GM15510 (cell line): ENCODE results near the gene LKAAEAR1.

Source experiments
- POLR2A ChIP-seq: IDR thresholded peaks from 3 replicates; pipeline ENCODE4 v1.6.1; 2011; ENCODE audit warnings: borderline replicate concordance; ENCODE audit not compliant: insufficient read length; ENCODE audit errors: extremely low read depth

LKAAEAR1 gene

DNA sequence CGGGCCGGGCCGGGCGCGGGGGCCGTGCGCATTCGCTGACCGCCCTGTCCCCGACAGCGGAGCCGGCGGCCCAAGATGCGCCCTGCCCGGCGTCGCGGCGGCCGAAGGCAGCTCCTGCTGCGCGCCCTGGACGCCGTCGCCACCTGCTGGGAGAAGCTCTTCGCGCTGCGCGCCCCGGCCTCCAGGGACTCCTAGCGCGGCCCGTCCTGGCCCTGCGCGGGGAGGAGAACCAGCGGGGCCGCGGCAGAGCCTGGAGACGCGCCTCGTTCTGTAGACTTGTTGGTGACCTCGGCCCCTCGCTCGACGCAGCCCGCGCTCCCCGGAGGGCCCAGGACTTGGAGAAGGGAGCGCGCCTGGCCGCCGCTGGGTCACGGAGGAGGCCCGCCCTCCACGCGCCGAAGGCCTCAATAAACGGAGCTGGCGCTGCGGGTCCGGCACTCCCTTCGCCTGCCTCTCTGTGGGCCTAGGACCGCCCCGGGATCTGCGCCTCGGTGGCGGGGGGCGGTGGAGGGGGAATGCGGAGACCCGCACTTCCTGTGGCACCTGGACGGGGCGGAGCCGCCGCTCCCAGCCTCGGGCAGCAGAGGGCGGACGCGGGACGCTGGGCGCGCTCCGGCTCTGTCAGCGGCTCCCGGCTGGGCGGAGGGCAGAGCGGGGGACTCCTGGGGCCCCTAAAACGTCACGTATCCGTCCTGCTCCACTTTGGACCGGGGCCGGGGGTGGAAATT is 45.5 kb downstream of the LKAAEAR1 start:
- TF ChIP-seq POLR2A, result peak; percentile 12

DNA sequence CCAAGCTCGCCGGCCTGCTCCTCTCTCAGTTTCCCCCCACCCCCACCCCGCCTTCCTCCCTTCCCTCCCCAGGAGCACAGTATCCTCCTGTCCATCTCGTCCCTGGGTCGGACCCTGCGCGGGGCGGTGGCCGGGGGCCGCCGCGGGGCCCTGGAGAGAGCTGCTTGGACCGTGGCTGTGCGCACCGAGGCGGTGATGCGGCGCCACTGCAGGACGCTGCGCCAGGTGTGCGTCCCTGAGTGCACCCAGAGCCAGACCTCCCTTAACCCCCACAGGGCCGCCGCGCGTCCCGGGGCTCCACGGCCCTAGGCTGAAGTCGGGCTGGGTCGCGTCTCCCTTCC is 46.0 kb downstream of the LKAAEAR1 start:
- no peak for TF ChIP-seq POLR2A

- no peak for TF ChIP-seq POLR2A
Measured at GRCh38 chr20:64037498-64038213, 46.5 kb downstream of the LKAAEAR1 start.

- TF ChIP-seq POLR2A, result no peak
Measured at GRCh38 chr20:64037199-64037497, 47.0 kb downstream of the LKAAEAR1 start.

DNA sequence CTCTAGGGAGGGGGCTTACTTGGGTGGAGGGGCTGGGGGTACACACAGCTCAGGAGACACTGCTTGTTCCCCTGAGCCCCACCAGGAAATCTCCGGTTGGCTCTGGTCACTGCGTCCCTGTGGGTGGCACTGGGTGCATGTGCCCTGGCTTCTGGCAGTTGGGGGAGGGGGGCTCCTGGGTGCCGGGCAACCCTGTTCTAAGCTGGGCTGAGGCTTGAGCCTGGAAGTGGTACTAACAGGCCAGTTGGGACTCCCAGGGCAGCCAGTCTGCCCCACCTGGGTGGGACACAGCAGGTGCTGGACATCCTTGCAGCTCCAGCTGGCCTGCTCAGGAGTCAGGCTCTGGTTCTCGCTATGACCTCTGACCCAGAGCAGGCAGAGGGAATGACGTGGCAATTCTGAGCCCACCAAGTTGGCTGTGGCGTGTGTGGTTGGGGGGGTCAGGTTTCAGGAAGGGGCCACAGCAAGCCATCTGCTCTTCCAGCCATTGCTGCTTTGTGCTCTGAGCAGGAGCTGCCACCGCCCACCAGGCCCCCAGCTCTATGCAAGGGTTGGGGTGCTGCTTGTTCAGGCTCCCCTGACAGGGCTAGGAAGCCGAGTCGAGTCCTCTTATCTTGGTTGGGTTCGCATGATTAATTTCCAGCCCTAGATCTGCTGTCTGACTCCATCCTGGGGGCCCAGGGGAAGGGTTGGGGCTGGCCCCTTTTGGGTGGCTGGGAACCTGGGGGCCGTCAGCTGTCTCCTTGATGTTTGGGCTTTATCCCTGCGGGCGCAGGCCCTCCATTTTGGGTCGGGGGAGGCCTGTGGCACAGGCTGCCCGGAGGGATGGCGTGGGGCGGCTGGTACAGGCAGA is 47.6 kb downstream of the LKAAEAR1 start:
- no peak for TF ChIP-seq POLR2A

- TF ChIP-seq POLR2A, result no peak
Measured at GRCh38 chr20:64035933-64036345, 48.3 kb downstream of the LKAAEAR1 start, which contains the start of gene C20orf204. C20orf204 (plus strand) TSS chr20:64036182; CDS start chr20:64036324, 142 bp downstream.

DNA sequence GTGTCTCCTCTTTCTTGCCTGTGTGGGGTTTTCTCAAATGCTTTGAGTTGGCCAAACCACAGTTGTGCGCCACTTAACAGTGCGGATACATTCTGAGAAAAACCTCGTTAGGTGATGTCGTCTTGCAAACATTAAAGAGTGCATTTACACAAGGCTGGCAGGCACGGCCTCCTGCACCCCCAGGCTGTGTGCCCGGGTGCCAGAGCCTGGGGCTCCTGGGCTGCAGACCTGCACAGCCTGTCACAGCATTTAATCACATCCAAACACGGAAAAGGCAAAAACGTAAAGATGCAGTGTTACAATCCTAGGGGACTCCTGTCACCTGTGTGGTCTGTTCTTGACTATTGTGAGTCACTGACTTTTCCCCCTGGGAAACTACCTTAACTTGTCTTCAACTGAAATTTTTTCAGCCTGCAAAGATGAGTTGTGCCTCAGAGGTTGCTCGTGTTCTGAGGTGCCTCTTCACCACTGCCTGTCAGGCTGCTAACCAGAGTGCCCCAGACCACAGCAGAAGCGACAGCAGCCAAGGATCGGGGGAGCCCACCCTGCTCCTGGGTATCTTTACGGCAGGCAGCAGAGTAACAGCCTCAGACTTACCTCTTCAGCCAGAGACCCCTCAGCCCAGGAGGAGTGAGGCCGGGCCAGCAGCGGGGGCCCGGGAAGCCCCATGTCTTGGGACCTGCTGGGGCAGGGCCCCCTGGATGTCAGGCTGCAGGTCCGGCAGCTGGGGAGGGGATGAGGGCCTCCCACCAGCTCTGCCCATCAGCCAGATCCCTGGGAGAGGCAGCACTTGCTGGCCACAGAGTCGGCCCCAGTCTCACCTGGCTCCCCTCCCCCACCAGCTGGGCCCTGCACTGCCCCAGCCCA is 48.9 kb downstream of the LKAAEAR1 start:
- TF ChIP-seq POLR2A, result peak; percentile 12

- no peak for TF ChIP-seq POLR2A
Measured at GRCh38 chr20:64033981-64034493, 50.2 kb downstream of the LKAAEAR1 start.
